ENCODE data around the gene TRIM47.

Gene TRIM47

DNA sequence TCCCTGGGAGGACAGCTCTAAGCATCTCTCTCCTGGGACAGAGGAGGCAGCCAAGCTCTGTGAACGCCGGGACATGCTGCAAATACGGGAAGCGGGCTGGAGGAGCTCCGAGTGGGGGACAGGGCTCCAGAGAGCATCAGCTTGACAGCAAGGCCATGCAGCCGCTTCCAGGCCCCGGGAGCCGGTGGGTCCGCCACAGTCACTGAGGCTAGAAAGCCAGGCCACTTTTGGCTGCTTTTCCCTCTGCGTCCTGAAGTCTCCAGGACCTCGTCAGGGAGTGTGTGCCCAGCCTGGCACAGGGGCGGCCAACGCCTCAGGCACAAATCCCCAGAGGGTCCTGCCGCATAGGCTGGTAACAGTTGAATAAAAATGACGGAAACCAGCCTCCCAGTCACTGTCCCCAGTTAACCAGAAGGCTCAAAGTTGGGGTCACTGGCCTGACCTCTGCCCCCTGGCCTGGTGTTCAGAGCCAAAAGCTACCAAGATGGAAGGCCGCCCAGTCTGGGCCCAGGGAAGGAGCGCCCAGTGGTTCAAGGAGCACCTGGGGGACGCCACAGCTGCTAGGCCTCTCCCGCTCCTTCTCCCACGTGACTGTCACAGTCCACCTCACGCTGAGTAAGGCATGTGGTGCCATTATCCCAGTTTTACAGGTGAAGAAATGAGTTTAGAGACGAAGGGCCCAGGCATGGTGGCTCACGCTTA is 21.5 kb upstream of the TRIM47 start:
- H3K27ac ChIP-seq = no peak overlapping the region
- no peak for DNase-seq (ENCODE audit: low spot score)
- H3K4me3 ChIP-seq = no peak overlapping the region
- TF ChIP-seq, protein P1, sequence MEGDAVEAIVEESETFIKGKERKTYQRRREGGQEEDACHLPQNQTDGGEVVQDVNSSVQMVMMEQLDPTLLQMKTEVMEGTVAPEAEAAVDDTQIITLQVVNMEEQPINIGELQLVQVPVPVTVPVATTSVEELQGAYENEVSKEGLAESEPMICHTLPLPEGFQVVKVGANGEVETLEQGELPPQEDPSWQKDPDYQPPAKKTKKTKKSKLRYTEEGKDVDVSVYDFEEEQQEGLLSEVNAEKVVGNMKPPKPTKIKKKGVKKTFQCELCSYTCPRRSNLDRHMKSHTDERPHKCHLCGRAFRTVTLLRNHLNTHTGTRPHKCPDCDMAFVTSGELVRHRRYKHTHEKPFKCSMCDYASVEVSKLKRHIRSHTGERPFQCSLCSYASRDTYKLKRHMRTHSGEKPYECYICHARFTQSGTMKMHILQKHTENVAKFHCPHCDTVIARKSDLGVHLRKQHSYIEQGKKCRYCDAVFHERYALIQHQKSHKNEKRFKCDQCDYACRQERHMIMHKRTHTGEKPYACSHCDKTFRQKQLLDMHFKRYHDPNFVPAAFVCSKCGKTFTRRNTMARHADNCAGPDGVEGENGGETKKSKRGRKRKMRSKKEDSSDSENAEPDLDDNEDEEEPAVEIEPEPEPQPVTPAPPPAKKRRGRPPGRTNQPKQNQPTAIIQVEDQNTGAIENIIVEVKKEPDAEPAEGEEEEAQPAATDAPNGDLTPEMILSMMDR (IDR thresholded peaks at IDR 0.05) = no peak

DNA sequence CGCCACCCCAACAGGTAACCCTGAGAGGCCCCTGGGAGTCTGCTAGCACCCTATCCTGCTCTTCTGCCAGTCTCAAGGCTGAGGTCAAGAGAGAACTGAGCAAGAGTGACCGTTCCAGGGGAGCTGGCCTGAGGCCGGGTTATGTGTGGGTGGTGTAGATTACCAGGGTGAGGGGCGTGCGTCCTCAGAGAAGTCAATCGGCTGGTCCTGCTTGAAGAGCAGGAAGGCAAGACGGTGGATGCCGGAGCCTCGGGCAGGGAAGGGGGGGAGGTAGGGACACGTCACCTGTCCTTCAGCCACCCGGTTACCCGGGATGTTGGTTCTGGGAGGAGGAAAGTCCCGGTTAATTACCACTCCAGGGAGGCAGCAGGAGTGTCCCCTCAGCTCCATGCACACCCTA is 21.0 kb upstream of the TRIM47 start:
- no peak for DNase-seq (ENCODE audit: low spot score)
- TF ChIP-seq, protein P1 (IDR thresholded peaks at IDR 0.05) = no peak

DNA sequence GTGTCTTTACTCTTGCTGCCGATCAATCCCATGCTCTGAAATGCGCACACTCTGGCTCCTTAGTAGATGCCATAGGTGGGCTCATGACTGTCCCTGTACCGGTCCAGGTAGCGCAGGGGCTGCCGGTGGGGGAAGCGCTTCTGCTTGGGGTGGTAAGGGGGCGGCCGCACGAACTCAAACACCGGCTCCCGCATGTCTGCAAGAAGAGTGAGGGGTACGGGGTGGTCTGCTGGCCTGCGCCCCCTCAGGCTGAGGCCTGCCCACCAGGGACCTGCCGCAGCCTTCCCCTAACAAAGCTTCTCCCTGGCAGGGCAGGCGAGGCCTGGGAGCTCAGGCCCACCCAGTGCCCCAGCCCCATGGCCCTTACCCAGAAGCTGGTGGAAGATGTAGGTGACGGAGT is 20.4 kb upstream of the TRIM47 start:
- Histone ChIP-seq H3K4me3 (no peak overlapping the region), H3K27ac (no peak overlapping the region)
- DNase-seq (ENCODE audit: low spot score) = no peak
- TF ChIP-seq, protein P1 (IDR thresholded peaks at IDR 0.05) = no peak

More for the DNA sequence above, 21.0 kb upstream of the TRIM47 start:
- no peak overlapping the region for H3K27ac ChIP-seq
- no peak overlapping the region for H3K4me3 ChIP-seq

DNA sequence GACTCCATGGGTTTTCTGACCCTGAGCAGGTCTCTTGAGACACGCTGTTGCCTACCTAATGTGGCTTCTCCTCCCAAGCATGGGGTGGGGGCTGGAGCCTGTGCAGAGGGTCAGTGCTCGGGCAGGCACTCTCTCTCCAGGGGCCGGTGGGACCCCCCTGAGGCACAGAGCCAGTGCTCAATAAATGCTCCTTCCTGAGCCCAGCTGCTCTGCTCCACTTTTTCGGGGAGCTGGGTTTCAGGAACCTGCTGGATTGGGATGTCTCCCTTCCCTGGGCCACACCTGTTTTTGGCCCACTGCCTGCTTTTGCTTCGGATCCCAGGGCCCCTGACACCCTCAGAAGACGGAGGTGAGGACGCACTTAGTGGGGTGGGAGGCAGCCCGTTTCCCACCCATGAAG is 19.7 kb upstream of the TRIM47 start:
- H3K27ac ChIP-seq = peak overlapping the region in 1 of 2 donors; percentile 93
- TF ChIP-seq, protein P1 (IDR thresholded peaks at IDR 0.05) = no peak
- no peak for DNase-seq (ENCODE audit: low spot score)
- H3K4me3 ChIP-seq = no peak overlapping the region

DNA sequence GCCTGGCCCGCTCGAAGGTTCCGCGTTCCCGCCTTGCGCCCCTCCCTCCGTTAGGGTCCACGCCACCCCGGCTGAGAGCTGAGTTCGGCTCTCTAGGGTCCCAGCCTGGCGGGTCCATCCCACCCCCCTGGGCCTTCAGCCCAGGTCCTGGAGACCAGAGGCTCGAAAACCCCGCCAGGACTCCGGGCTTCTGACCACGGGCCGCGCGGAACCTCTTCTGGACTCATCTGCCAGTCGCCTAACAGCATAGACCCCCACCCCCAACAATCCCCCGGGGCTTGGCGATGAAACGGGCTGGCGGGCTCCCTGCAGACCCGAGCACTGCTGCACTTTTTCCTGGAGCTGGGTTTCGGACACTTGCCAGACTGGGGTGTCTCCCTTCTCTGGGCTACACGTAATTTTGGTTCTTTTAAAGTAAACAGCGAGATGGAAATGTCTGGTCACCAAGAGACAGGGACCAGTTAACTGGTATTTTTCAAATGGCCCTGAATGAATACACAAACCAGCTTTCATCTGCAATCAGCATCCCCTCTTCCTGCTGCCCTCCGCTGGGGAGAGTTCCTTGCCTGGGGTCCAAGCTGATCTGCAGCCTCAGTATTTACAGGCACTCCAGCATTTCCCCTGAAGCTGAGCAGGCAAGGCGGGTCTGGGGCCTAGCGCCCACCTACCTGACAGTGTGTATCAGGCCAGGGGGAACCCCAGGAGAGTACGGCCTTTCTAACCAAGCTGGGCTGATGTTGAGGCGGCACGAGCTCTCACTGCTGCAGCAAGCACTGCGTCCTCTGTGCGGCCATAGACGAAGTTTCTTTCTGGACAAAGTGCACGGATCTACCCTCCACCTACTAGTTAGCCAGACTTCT is 19.0 kb upstream of the TRIM47 start:
- peak; percentile 84 for DNase-seq (ENCODE audit: low spot score)
- H3K27ac ChIP-seq = peak overlapping the region; percentile 89 to 93
- TF ChIP-seq, protein P1 (IDR thresholded peaks at IDR 0.05) = no peak
- peak overlapping the region; percentile 76 for H3K4me3 ChIP-seq

DNA sequence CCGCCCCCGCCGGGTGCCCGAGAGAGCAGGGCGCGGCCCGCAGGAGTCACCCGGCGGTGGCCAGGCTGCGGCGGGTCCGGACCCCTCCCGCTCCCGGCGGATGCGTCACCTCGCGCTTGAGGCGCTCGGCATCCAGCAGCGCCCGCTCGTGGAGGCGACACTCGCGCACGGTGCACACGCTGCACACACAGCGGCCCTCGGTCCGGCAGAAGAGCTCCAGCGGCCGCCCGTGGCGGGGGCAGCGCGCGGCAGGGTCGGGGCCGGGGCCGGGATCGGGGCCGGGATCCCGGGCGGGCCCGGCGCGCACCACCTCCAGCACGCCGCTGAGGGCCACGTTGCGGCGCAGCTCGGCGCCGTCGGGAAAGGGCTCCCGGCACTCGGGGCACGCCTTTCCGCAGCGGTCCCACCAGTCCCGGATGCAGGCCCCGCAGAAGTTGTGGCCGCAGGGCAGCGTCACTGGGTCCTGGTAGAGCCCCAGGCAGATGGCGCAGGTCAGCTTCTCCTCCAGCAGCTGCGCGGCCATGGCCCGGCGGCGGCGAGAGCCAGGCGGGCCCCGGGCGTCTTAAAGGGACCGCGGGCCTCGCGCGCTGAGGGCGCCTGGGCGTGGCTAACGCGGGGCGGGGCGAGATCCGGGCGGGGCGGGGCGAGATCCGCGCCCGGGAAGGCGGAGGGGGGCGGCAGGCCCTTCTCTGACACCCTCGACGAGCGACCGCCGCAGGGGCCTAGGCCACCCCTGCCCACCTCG is 18.2 kb upstream of the TRIM47 start, which contains the start of gene TRIM65:
TSS of gene TRIM65 (minus strand) at position 537 of the 745 bp plus-strand sequence. CDS start at position 523, 14 bp downstream.
- TF ChIP-seq, protein P1 (IDR thresholded peaks at IDR 0.05) = peak; percentile 53
- DNase-seq (ENCODE audit: low spot score) = peak; percentile 93
- peak within 1 kb of the TSS; percentile 89 to 93 for H3K27ac ChIP-seq
- H3K4me3 ChIP-seq = peak within 1 kb of the TSS; percentile 76
